Ovary (tissue), 9 donors: ENCODE data around the gene TOP3A. TPM values are rescaled to one million over a fixed set of nuclear protein-coding genes. Genes with fewer than 3 reads are reported as not detected.

Experiments used
- DNase-seq, 5 donors: peaks; one replicate each; pipeline ENCODE4 v3.0.0-alpha.2; 2019 to 2020
- H3K27ac ChIP-seq, 2 donors: fragments of 200-600 bp; one replicate each; pipeline versions ENCODE4 v1.5.1 to v1.8.0; 2019 to 2022
- H3K27me3 ChIP-seq: fragments of 200-600 bp; one replicate; pipeline ENCODE4 v1.8.0; 2022
- H3K36me3 ChIP-seq: fragments of 200-600 bp; sonication (generic); one replicate; pipeline ENCODE4 v1.5.1; 2019
- H3K4me1 ChIP-seq: one replicate; pipeline ENCODE4 v1.8.1; 2013; ENCODE audit warnings: mild to moderate bottlenecking, moderate library complexity; ENCODE audit not compliant: insufficient read depth
- H3K4me3 ChIP-seq: fragments of 200-600 bp; sonication (generic); one replicate; pipeline ENCODE4 v1.5.1; 2017
- H3K9me3 ChIP-seq, 2 donors: fragments of 200-600 bp in 1 of 2; sonication (generic) in 1 of 2; one replicate each; pipeline versions ENCODE4 v1.5.1 to v1.8.1; 2013 to 2019; ENCODE audit warnings: mild to moderate bottlenecking in 1 of 2, moderate library complexity in 1 of 2
- CTCF ChIP-seq, 3 donors: fragments of 450-650 bp in 2 of 3; fragments of 200-600 bp in 1 of 3; IDR thresholded peaks; one replicate each; pipeline versions ENCODE4 v1.5.1 to v1.8.0; 2016 to 2022; ENCODE audit warnings: antibody characterized with exemption in 3 of 3, mild to moderate bottlenecking in 1 of 3
- EP300 ChIP-seq: sonication (generic); formaldehyde crosslinking; IDR thresholded peaks from one replicate; pipeline ENCODE4 v1.6.1; 2017; ENCODE audit warnings: antibody characterized with exemption
- POLR2A ChIP-seq: fragments of 450-650 bp; IDR thresholded peaks from one replicate; pipeline ENCODE4 v1.6.1; 2017; ENCODE audit warnings: antibody characterized with exemption, mild to moderate bottlenecking, moderate library complexity
- WGBS, 3 donors: extraction: QIAGEN DNeasy Blood & Tissue Kit in 1 of 3; methylation state at CpG; one replicate each; pipeline versions ENCODE4 v1.1.5 to v1.1.7; 2013 to 2017; 5-methylcytosine and 5-hydroxymethylcytosine counted together
- intact Hi-C, 4 donors: fragments of 100-400 bp; cut with DNase I; formaldehyde crosslinking; loops; one replicate each; pipeline versions ENCODE4 v1.11.0 to v1.15.1; 2022 to 2023
- polyA plus RNA-seq, 2 donors: library from polyadenylated mRNA; stranded (reverse); fragments of 200-250 nt in 1 of 2; fragments of 350-450 nt in 1 of 2; fragmentation: Illumina TruSeq in 1 of 2; extraction: RNeasy Lipid Tissue Mini Kit (QIAGEN cat#74804) in 1 of 2; gene quantifications; one replicate each; pipeline ENCODE4 v1.2.3, GENCODE V29; 2013 to 2014
- total RNA-seq, 7 donors: library from RNA; depleted of rRNA in 2 of 7; stranded (reverse); fragments of >200 nt in 2 of 7; fragmentation: NEBNext Ultra II Directional in 3 of 7; extraction: Animal tissue kit (Norgen Biotek cat#: 25700) in 3 of 7; gene quantifications; one replicate each; pipeline versions ENCODE4 v1.1.0 to v1.2.4, GENCODE V29; 2016 to 2023
- donor health status: DM: no; HTN: no; CAD: no; lungs with moderate emphysema.
- donor health status: DM: no; HTN: no; CAD: no.
- donor health status: Bipolar disorder and iron deficiency.
- donor health status: DM: yes; HTN: yes; CAD: no.
- donor health status: DM: no; HTN: no; CAD: no.
- donor health status: DM: yes; HTN: yes; CAD: no.

TOP3A gene
- total and polyA plus RNA-seq, 9 donors = 12.6 to 35.7 (median 21.3) TPM

GRCh38 chr17:18256776-18257175, 58.0 kb downstream of the TOP3A start:
- peak overlapping the region in 1 of 2 donors; percentile 90 for H3K27ac ChIP-seq
- no peak for DNase-seq
- no peaks in the 10 kb centered on the region for H3K36me3 ChIP-seq
- H3K4me3 ChIP-seq = no peak overlapping the region
- no peaks in the 10 kb centered on the region for H3K9me3 ChIP-seq
- no peaks in the 10 kb centered on the region for H3K27me3 ChIP-seq
- 61 to 65% (median 62%) methylated on average over 7 of the region's 7 CpGs for whole genome bisulfite sequencing, 3 donors
- H3K4me1 ChIP-seq = peaks cover 14% of the 10 kb centered on the region
- intact Hi-C loops = no loop called here
- TF ChIP-seq POLR2A (no peak), CTCF (IDR thresholded peaks at IDR 0.05) (no peak), EP300 (no peak)

- no peak for DNase-seq
- no peaks in the 10 kb centered on the region for H3K36me3 ChIP-seq
- H3K9me3 ChIP-seq = no peaks in the 10 kb centered on the region
- H3K27me3 ChIP-seq = no peaks in the 10 kb centered on the region
- peaks cover 10% of the 10 kb centered on the region for H3K4me1 ChIP-seq
- H3K27ac ChIP-seq = no peak overlapping the region
- intact Hi-C loops = no loop called here
- TF ChIP-seq POLR2A (no peak), EP300 (no peak), CTCF (IDR thresholded peaks at IDR 0.05) (no peak)
- WGBS, 3 donors = 64 to 78% (median 69%) methylated on average over 6 to 11 of the region's 11 CpGs
- no peak overlapping the region for H3K4me3 ChIP-seq
Measured at GRCh38 chr17:18256351-18256750, 58.4 kb downstream of the TOP3A start.

GRCh38 chr17:18254888-18255649, 59.7 kb downstream of the TOP3A start:
- DNase-seq = no peak
- H3K36me3 ChIP-seq = no peaks in the 10 kb centered on the region
- no peak overlapping the region for H3K4me3 ChIP-seq
- H3K9me3 ChIP-seq = no peaks in the 10 kb centered on the region
- H3K4me1 ChIP-seq = peaks cover 8% of the 10 kb centered on the region
- intact Hi-C loops = no loop called here
- TF ChIP-seq EP300 (no peak), POLR2A (no peak), CTCF (IDR thresholded peaks at IDR 0.05) (no peak)
- H3K27ac ChIP-seq = no peak overlapping the region
- 91 to 95% (median 94%) methylated on average over 7 to 8 of the region's 8 CpGs for WGBS, 3 donors
- no peaks in the 10 kb centered on the region for H3K27me3 ChIP-seq

- Histone ChIP-seq H3K9me3 (no peaks in the 10 kb centered on the region), H3K4me1 (peaks cover 8% of the 10 kb centered on the region), H3K27me3 (no peaks in the 10 kb centered on the region), H3K36me3 (no peaks in the 10 kb centered on the region), H3K4me3 (no peak overlapping the region), H3K27ac (no peak overlapping the region)
- whole genome bisulfite sequencing, 3 donors = 86 to 88% (median 87%) methylated on average over 27 of the region's 27 CpGs
- no peak for DNase-seq
- TF ChIP-seq EP300 = no peak
- TF ChIP-seq CTCF (IDR thresholded peaks at IDR 0.05) = no peak
- TF ChIP-seq POLR2A = no peak
- intact Hi-C loops = no loop called here
Measured at GRCh38 chr17:18253947-18254821, 60.6 kb downstream of the TOP3A start.
